ENCODE results near the gene GDA.
"Not testable (repeated sequence)": the region's sequence is repeated elsewhere in the genome, so short reads cannot be mapped to it uniquely, and the experiment has no call there.

Gene GDA

GRCh38 chr9:72207278-72207677 lies 58.0 kb downstream of the GDA start:
- no peak for DNase-seq (ENCODE audit: low read depth in 2 of 2)

- no peak for DNase-seq (ENCODE audit: low read depth in 2 of 2)
Observed at GRCh38 chr9:72210522-72210921, 61.3 kb downstream of the GDA start.

- no peak for DNase-seq (ENCODE audit: low read depth in 2 of 2)
Observed at GRCh38 chr9:72211047-72211446, 61.8 kb downstream of the GDA start.

- no peak for DNase-seq (ENCODE audit: low read depth in 2 of 2)
Observed at GRCh38 chr9:72213906-72214305, 64.7 kb downstream of the GDA start.

- no peak for DNase-seq (ENCODE audit: low read depth in 2 of 2)
Observed at GRCh38 chr9:72217306-72217842, 68.1 kb downstream of the GDA start.

GRCh38 chr9:72220589-72220988 lies 71.3 kb downstream of the GDA start:
- no peak for DNase-seq (ENCODE audit: low read depth in 2 of 2)

GRCh38 chr9:72226146-72226812 lies 77.0 kb downstream of the GDA start:
- DNase-seq (ENCODE audit: low read depth in 2 of 2): no peak

GRCh38 chr9:72228282-72228681 lies 79.0 kb downstream of the GDA start:
- DNase-seq (ENCODE audit: low read depth in 2 of 2): no peak

- DNase-seq (ENCODE audit: low read depth in 2 of 2): no peak
Observed at GRCh38 chr9:72232778-72233177, 83.5 kb downstream of the GDA start.

- DNase-seq (ENCODE audit: low read depth in 2 of 2): no peak
Observed at GRCh38 chr9:72247549-72247948, 98.3 kb downstream of the GDA start.

- no peak for DNase-seq (ENCODE audit: low read depth in 2 of 2)
Observed at GRCh38 chr9:72251589-72251988, 102.3 kb downstream of the GDA start.

- DNase-seq (ENCODE audit: low read depth in 2 of 2): no peak
Observed at GRCh38 chr9:72254901-72255545, 105.8 kb downstream of the GDA start.

GRCh38 chr9:72255569-72255968 lies 106.3 kb downstream of the GDA start:
- no peak for DNase-seq (ENCODE audit: low read depth in 2 of 2)

- DNase-seq (ENCODE audit: low read depth in 2 of 2): no peak
Observed at GRCh38 chr9:72256931-72257330, 107.7 kb downstream of the GDA start.

- DNase-seq (ENCODE audit: low read depth in 2 of 2): no peak
Observed at GRCh38 chr9:72257814-72258213, 108.6 kb downstream of the GDA start.

- DNase-seq (ENCODE audit: low read depth in 2 of 2): no peak
Observed at GRCh38 chr9:72262063-72262462, 112.8 kb downstream of the GDA start.

- DNase-seq (ENCODE audit: low read depth in 2 of 2): no peak
Observed at GRCh38 chr9:72263572-72263971, 114.3 kb downstream of the GDA start.

GRCh38 chr9:72268961-72269360 lies 119.7 kb downstream of the GDA start:
- no peak for DNase-seq (ENCODE audit: low read depth in 2 of 2)

GRCh38 chr9:72270359-72270758 lies 121.1 kb downstream of the GDA start:
- not testable (repeated sequence) for DNase-seq (ENCODE audit: low read depth in 2 of 2)

GRCh38 chr9:72271613-72272478 lies 122.6 kb downstream of the GDA start:
- peak in 1 of 2 donors; percentile 22 for DNase-seq (ENCODE audit: low read depth in 2 of 2)

GRCh38 chr9:72274441-72274840 lies 125.2 kb downstream of the GDA start:
- no peak for DNase-seq (ENCODE audit: low read depth in 2 of 2)

- no peak for DNase-seq (ENCODE audit: low read depth in 2 of 2)
Observed at GRCh38 chr9:72274916-72275315, 125.7 kb downstream of the GDA start.
